Neural cell (in vitro differentiated cells): ENCODE measurements around the gene BEND5. TPM values are rescaled to one million over a fixed set of nuclear protein-coding genes. Genes with fewer than 3 reads are reported as not detected.

ENCODE experiments used
- H2AFZ ChIP-seq: fragments of 200-600, 300-800 bp; sonication (generic), shearing (Covaris generic); 2 replicates; pipeline ENCODE4 v1.6.0; 2014; ENCODE audit warnings: low read depth, mild to moderate bottlenecking, antibody characterized with exemption, low read length, moderate library complexity
- H3F3A ChIP-seq: fragments of 200-600 bp; shearing (Covaris generic); 2 replicates; pipeline ENCODE4 v1.6.1; 2016; ENCODE audit warnings: mild to moderate bottlenecking, moderate library complexity, mixed read lengths, antibody characterized with exemption, low read length; ENCODE audit not compliant: insufficient read depth, poor library complexity, severe bottlenecking
- H3K27ac ChIP-seq: fragments of 200-600, 300-800 bp; sonication (generic), shearing (Covaris generic); 2 replicates; pipeline ENCODE4 v1.5.1; 2014; ENCODE audit warnings: mild to moderate bottlenecking, low read length, moderate library complexity
- H3K27me3 ChIP-seq: fragments of 300-800, 200-600 bp; sonication (generic), shearing (Covaris generic); 2 replicates; pipeline ENCODE4 v1.6.0; 2014; ENCODE audit warnings: mild to moderate bottlenecking, low read depth, low read length, moderate library complexity; ENCODE audit not compliant: insufficient read depth
- H3K36me3 ChIP-seq: fragments of 300-800, 200-600 bp; sonication (generic), shearing (Covaris generic); 2 replicates; pipeline ENCODE4 v1.5.1; 2014; ENCODE audit warnings: mild to moderate bottlenecking, antibody characterized with exemption, low read length, moderate library complexity; ENCODE audit not compliant: insufficient read depth
- H3K4me2 ChIP-seq: fragments of 300-800, 200-600 bp; sonication (generic), shearing (Covaris generic); 2 replicates; pipeline ENCODE4 v1.6.0; 2014; ENCODE audit warnings: mild to moderate bottlenecking, low read length
- H3K4me3 ChIP-seq: fragments of 300-800, 200-600 bp; sonication (generic), shearing (Covaris generic); 2 replicates; pipeline ENCODE4 v1.5.1; 2014; ENCODE audit warnings: mild to moderate bottlenecking, low read length, moderate library complexity
- H3K79me2 ChIP-seq: fragments of 200-600 bp; shearing (Covaris generic); replicated peaks from 2 replicates; pipeline ENCODE4 v1.6.0; 2014; ENCODE audit warnings: mild to moderate bottlenecking, low read length, moderate library complexity; ENCODE audit not compliant: insufficient read depth
- H3K9ac ChIP-seq: fragments of 300-800, 200-600 bp; sonication (generic), shearing (Covaris generic); 2 replicates; pipeline ENCODE4 v1.6.1; 2016; ENCODE audit warnings: mild to moderate bottlenecking, low read length, mixed read lengths
- H3K9me2 ChIP-seq: fragments of 200-600 bp; shearing (Covaris generic); 2 replicates; pipeline ENCODE4 v1.6.1; 2016; ENCODE audit warnings: mild to moderate bottlenecking, low read length, mixed read lengths; ENCODE audit not compliant: insufficient read depth
- H3K9me3 ChIP-seq: fragments of 200-600, 300-800 bp; sonication (generic), shearing (Covaris generic); 2 replicates; pipeline ENCODE4 v1.6.1; 2016; ENCODE audit warnings: mild to moderate bottlenecking, mixed run types, low read length, moderate library complexity, mixed read lengths
- H4K20me1 ChIP-seq: fragments of 200-600 bp; shearing (Covaris generic); 2 replicates; pipeline ENCODE4 v1.6.1; 2016; ENCODE audit warnings: mild to moderate bottlenecking, mixed run types; ENCODE audit not compliant: insufficient read depth
- EP300 ChIP-seq: fragments of 450-650 bp; conservative IDR thresholded peaks from 2 replicates; pipeline ENCODE4 v1.6.1; 2014; ENCODE audit warnings: antibody characterized with exemption, mild to moderate bottlenecking, moderate library complexity; ENCODE audit not compliant: poor library complexity, severe bottlenecking
- EZH2 ChIP-seq: fragments of 200-600, 300-800 bp; shearing (Covaris generic), sonication (generic); IDR thresholded peaks from 2 replicates; pipeline ENCODE4 v1.6.1; 2014; ENCODE audit warnings: antibody characterized with exemption, low read length, borderline replicate concordance, mild to moderate bottlenecking; ENCODE audit not compliant: insufficient read depth, poor library complexity, severe bottlenecking
- MXI1 ChIP-seq: fragments of 450-650 bp; conservative IDR thresholded peaks from 2 replicates; pipeline ENCODE4 v1.6.1; 2014; ENCODE audit warnings: antibody characterized with exemption, mild to moderate bottlenecking; ENCODE audit not compliant: poor library complexity, severe bottlenecking
- POLR2AphosphoS5 ChIP-seq: IDR thresholded peaks from 2 replicates; pipeline ENCODE4 v1.6.1; 2012
- RAD21 ChIP-seq: fragments of 450-650 bp; conservative IDR thresholded peaks from 2 replicates; pipeline ENCODE4 v1.6.1; 2014; ENCODE audit warnings: antibody characterized with exemption, mild to moderate bottlenecking, moderate library complexity
- REST ChIP-seq: IDR thresholded peaks from 2 replicates; pipeline ENCODE4 v1.6.1; 2012; ENCODE audit warnings: borderline replicate concordance
- SMC3 ChIP-seq: fragments of 450-650 bp; conservative IDR thresholded peaks from 2 replicates; pipeline ENCODE4 v1.6.1; 2014; ENCODE audit warnings: antibody characterized with exemption, mild to moderate bottlenecking, moderate library complexity; ENCODE audit not compliant: poor library complexity
- TAF1 ChIP-seq: IDR thresholded peaks from 2 replicates; pipeline ENCODE4 v1.6.1; 2012; ENCODE audit warnings: low read depth
- polyA minus RNA-seq: library from RNA; depleted of rRNA, polyadenylated mRNA; stranded (reverse); fragments of >200 nt; gene quantifications from 2 replicates; pipeline ENCODE4 v1.2.3, GENCODE V29; 2014
- polyA plus RNA-seq: library from polyadenylated mRNA; depleted of rRNA; stranded (reverse); fragments of >200 nt; gene quantifications from 2 replicates; pipeline ENCODE4 v1.2.3, GENCODE V29; 2014
- TF ChIP-seq, protein P1 (sequence below): fragments of 450-650 bp; IDR thresholded peaks from 2 replicates; pipeline ENCODE4 v1.5.1; 2014; ENCODE audit warnings: antibody characterized with exemption, mild to moderate bottlenecking, moderate library complexity; ENCODE audit not compliant: poor library complexity, severe bottlenecking

BEND5 gene
- polyA plus RNA-seq (58.6 and 64.9 TPM in 2 replicates), polyA minus RNA-seq (33.4 and 38.7 TPM in 2 replicates)

- Histone ChIP-seq H3K9ac (peak within 1 kb of the TSS; percentile 94), H3K4me2 (peak within 1 kb of the TSS; percentile 98), H3K79me2 (peaks cover 45% of the 10 kb centered on the region), H4K20me1 (peaks cover 5% of the 10 kb centered on the region), H3K27ac (peak within 1 kb of the TSS; percentile 72), H3F3A (no peaks in the 10 kb centered on the region), H3K9me2 (no peaks in the 10 kb centered on the region), H3K4me3 (peak within 1 kb of the TSS; percentile 82), H3K27me3 (no peaks in the 10 kb centered on the region), H3K36me3 (no peaks in the 10 kb centered on the region), H3K9me3 (no peaks in the 10 kb centered on the region), H2AFZ (peak within 1 kb of the TSS; percentile 63)
- TF ChIP-seq TAF1: no peak
- TF ChIP-seq EP300: no peak
- TF ChIP-seq POLR2AphosphoS5: peak; percentile 75
- TF ChIP-seq SMC3: no peak
- TF ChIP-seq, protein P1, sequence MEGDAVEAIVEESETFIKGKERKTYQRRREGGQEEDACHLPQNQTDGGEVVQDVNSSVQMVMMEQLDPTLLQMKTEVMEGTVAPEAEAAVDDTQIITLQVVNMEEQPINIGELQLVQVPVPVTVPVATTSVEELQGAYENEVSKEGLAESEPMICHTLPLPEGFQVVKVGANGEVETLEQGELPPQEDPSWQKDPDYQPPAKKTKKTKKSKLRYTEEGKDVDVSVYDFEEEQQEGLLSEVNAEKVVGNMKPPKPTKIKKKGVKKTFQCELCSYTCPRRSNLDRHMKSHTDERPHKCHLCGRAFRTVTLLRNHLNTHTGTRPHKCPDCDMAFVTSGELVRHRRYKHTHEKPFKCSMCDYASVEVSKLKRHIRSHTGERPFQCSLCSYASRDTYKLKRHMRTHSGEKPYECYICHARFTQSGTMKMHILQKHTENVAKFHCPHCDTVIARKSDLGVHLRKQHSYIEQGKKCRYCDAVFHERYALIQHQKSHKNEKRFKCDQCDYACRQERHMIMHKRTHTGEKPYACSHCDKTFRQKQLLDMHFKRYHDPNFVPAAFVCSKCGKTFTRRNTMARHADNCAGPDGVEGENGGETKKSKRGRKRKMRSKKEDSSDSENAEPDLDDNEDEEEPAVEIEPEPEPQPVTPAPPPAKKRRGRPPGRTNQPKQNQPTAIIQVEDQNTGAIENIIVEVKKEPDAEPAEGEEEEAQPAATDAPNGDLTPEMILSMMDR: no peak
- TF ChIP-seq RAD21: no peak
- peak; percentile 46 for TF ChIP-seq REST
- no peak for TF ChIP-seq EZH2
- TF ChIP-seq MXI1: peak; percentile 43
These were observed at the start of gene BEND5 for GRCh38 chr1:48776393-48777218. TSS of gene BEND5 (minus strand) at chr1:48776891. CDS start at chr1:48776831, 60 bp downstream.

GRCh38 chr1:48823168-48823567, 46.5 kb upstream of the BEND5 start:
- no peak overlapping the region for H3K4me2 ChIP-seq
- H3K9me3 ChIP-seq: no peaks in the 10 kb centered on the region
- no peak overlapping the region for H3K27ac ChIP-seq
- H3K36me3 ChIP-seq: no peaks in the 10 kb centered on the region
- H3K4me3 ChIP-seq: no peak overlapping the region
- TF ChIP-seq TAF1 (no peak), EP300 (no peak), REST (no peak), POLR2AphosphoS5 (no peak)
- TF ChIP-seq, protein P1: no peak
- H4K20me1 ChIP-seq: no peaks in the 10 kb centered on the region
- no peak overlapping the region for H3K9ac ChIP-seq
- no peaks in the 10 kb centered on the region for H3K79me2 ChIP-seq
- H2AFZ ChIP-seq: no peak overlapping the region
- no peaks in the 10 kb centered on the region for H3K9me2 ChIP-seq
- no peaks in the 10 kb centered on the region for H3F3A ChIP-seq
- no peaks in the 10 kb centered on the region for H3K27me3 ChIP-seq
